Measurements from ENCODE around the gene SHH.
A peak's percentile ranks its signal among the peaks of the same experiment; 100 is the strongest.

Gene SHH

DNA sequence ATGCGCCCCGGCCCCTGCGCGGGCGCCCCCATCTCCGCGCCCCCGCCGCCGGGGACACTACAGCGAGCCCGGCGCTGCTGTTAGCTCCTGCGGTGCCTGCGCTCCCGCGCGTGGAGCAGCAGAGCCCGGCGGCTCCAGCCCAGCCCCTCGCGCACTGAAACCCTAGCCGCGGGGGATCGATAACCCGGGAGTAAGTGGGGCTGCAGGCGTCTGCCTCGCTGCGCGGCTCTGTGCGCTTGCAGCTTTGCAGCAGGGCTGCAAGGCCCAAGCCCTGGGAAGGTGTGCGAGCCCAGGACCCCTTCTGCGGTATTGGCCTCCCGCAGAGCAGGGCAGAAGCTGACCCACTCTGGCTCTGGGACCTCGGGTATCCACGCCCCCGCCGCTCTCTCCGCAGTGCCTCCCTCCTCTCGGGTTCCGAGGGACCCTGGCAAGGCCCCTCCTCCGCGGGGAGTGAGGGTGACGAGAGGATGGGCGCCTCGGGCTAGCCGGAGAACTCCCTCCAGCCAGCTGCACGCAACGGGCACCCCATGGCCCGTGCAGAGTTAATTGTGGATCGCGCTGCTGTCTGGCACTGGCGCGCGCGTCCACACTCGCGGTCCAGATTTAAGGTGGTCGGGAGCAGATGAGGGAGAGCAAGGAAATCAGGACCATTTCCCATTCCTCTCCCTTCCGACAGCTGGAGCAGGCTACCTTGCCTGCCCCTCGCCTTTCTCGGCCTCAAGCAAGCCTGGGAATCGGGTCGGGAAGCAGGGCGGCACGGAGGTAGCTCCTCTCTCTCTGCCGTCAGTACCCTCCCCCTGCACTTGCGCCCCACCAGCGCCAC is 2.1 kb downstream of the SHH start:
- DNase-seq (ENCODE audit: low read depth in 2 of 2): no peak
- no peak for TF ChIP-seq CTCF (IDR thresholded peaks at IDR 0.05; ENCODE audit: low read depth, low read length)
- H3K4me3 ChIP-seq (replicated peaks in 1 of 2; ENCODE audit: low read depth in 2 of 2, low read length in 2 of 2): peak overlapping the region in 1 of 2 donors; percentile 19

DNA sequence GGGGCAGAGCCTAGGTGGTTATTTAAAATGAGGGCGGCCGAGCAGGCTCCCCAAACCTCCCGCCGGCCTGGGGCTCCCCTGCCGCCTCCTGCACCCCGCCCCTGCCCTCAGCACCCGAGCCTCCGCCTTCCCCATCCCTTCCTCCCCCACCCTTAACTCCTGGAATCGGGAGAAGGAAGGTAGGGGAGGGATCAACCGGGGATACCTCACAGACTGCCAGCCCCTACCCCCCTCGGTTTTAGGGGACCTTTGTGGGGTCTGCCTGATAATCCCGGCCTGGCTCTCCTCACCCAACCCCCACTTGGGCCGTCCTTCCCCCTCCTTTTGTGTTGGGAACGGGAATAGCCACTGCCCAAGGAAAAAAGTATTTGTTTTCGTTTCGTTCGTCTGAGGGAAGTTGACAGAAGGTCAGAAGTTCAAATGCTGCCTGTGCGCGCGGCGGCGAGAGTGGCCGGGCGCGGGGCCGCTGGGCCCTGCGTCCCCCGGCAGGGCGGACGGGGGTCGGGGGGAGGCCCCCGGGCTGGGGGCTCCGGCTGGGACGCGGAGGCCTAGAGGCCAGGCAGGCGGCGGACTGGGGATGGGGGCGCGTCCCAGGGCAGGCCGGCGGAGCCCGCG is 2.8 kb downstream of the SHH start:
- TF ChIP-seq CTCF (IDR thresholded peaks at IDR 0.05; ENCODE audit: low read depth, low read length): no peak
- peak overlapping the region in 1 of 2 donors; percentile 21 for H3K4me3 ChIP-seq (replicated peaks in 1 of 2; ENCODE audit: low read depth in 2 of 2, low read length in 2 of 2)
- DNase-seq (ENCODE audit: low read depth in 2 of 2): no peak

GRCh38 chr7:155808549-155809331 is 3.5 kb downstream of the SHH start:
- no peak for DNase-seq (ENCODE audit: low read depth in 2 of 2)
- no peak for TF ChIP-seq CTCF (IDR thresholded peaks at IDR 0.05; ENCODE audit: low read depth, low read length)
- H3K4me3 ChIP-seq (replicated peaks in 1 of 2; ENCODE audit: low read depth in 2 of 2, low read length in 2 of 2): peak overlapping the region in 1 of 2 donors; percentile 14

DNA sequence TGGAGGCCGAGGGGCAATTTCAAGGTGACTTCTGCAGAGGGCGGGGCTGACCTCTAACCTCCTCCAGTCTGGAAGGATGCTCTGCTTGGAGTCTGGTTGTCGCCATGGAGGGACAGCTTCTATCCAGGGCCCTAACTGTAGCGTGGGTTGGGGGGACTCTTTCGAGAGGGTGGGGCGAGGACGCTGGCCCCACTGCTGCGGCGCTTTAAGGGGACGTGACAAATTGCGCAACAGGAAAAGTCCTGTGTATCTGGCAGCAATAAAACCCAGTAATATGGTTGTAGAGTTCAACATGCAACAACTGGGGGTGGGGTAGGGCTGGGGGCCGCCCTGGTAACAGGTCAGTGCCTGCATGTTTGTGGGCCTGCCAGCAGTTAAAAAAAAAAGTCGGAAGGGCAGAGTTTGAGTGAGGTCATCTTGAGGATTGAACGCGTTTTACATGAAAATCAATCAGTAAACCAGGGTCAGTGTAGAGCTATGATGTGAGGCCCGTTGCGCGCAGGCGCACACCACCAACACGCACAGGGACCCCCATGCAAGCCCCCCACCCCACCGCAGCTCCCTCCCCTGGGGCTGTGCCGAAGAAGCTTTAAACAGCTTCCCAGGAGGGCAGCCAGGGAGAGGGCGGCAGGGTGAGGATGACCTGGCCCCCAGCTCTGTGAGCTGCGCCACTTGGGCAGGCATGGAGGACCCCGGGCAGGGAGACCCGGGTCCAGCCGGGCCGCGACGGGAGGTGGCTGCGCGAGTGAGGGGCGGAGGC is 4.3 kb downstream of the SHH start:
- no peak for DNase-seq (ENCODE audit: low read depth in 2 of 2)
- TF ChIP-seq CTCF (IDR thresholded peaks at IDR 0.05; ENCODE audit: low read depth, low read length): no peak
- peak overlapping the region in 1 of 2 donors; percentile 14 for H3K4me3 ChIP-seq (replicated peaks in 1 of 2; ENCODE audit: low read depth in 2 of 2, low read length in 2 of 2)

GRCh38 chr7:155807065-155807671 is 5.1 kb downstream of the SHH start:
- DNase-seq (ENCODE audit: low read depth in 2 of 2): no peak
- no peak overlapping the region for H3K4me3 ChIP-seq (replicated peaks in 1 of 2; ENCODE audit: low read depth in 2 of 2, low read length in 2 of 2)
- TF ChIP-seq CTCF (IDR thresholded peaks at IDR 0.05; ENCODE audit: low read depth, low read length): no peak
